Fibroblast of upper back skin (primary cell): ENCODE results near the gene STIM2.
"Not testable (repeated sequence)": the region's sequence is repeated elsewhere in the genome, so short reads cannot be mapped to it uniquely, and the experiment has no call there.

Source experiments
- DNase-seq: peaks from one replicate; pipeline ENCODE4 v3.0.0-alpha.2; 2013

The STIM2 gene

GRCh38 chr4:26958925-26959653 is 98.4 kb downstream of the STIM2 start:
- DNase-seq, result no peak

GRCh38 chr4:26959654-26960047 is 99.0 kb downstream of the STIM2 start:
- no peak for DNase-seq

DNA sequence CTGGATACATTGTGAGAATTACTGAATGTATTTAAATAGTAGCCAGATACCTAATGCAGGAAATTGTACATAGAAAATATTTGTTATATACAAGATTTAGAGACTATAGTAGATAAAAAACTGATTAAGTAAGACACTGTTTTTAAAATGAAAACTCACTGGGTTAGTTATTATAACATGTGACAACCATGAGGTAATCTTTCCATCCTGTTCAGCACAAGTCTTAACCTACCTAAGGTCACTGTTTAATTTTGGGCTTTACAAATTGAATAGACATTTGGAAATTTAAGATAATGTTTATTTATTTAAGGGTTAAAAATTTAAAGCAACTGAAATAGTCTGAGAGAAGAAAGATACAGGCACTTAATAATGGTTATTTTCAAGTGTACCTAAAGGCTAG is 102.1 kb downstream of the STIM2 start:
- DNase-seq, result no peak

DNA sequence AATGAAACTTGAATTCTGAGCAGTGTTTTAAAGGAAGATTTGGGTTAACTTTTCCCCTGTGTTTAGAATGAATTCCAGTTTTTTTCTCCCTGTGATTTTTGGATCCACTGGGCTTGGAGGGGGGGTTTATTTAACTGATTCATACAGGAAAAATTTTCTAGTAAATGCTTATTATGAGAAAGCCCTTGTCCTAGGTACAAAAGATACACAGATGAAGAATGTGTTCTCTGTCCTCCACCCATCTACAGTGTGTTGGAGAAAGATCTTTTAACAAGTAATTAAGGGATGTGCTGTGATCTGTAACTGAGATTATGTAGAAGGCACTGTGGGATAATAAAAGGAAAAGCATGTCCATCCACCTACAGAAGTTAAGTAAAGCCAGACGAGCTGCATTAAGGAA is 103.9 kb downstream of the STIM2 start:
- peak; percentile 30 for DNase-seq

- no peak for DNase-seq
Measured at GRCh38 chr4:26964994-26965393, 104.4 kb downstream of the STIM2 start.

GRCh38 chr4:26975464-26976181 is 115.0 kb downstream of the STIM2 start:
- DNase-seq, result not testable (repeated sequence)

GRCh38 chr4:26978387-26979053 is 117.9 kb downstream of the STIM2 start:
- DNase-seq, result no peak

DNA sequence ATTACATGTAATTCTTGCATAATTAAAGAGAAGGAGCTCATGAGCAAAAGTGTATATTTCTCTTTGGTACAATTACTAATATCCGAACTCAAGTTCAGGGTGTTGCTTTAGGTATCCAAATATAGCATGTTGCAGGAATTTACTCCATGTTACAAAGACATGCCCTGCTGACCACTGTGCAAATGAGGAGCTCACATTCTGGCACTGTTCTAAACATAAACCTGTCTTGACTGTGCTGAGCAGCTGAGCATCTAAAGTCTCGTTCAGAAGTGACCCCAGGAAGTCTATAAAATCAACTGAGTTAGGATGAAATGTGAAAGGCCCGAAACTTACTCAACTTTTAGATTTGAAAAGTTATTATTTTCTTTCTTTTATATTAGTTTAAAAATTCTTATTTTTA is 124.3 kb downstream of the STIM2 start:
- DNase-seq, result no peak

DNA sequence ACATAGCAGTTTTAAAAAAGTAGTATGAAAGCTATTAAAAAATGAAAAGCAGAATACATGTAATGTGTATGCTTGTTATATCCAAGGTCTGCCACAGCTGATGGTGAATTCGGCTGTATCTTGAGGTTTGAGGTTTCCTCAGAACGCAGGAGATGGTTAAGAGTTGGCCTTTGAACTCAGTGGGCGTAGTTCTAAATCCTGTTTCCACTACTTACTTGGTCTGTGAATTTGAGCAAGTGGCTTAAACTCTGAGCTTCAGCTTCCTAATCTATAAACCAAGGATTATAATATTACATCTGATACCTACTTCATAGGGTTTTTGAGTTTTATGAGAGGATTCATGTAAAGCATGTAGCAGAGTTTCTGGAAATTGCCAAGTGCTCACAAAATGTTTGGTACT is 125.2 kb downstream of the STIM2 start:
- no peak for DNase-seq

DNA sequence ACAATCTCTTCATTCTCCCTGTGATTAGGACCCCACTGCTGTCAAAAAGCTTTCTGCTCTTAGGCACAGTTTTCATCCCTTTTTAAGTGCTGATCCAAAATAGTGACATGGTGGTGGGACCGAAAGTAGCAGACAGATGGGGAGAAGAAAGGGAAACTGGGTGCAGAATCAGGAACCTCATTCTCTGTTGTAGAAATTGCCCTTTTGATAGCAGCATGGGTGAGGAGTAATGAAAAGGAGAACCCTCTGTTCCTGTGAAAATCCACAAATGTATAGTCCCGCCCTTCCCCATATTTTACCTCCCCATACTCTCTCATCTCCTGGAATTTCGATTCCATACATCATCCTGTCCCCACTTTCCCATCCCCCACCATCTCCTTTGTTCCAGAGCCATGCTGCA is 126.5 kb downstream of the STIM2 start:
- DNase-seq, result no peak

- no peak for DNase-seq
Measured at GRCh38 chr4:26991057-26991456, 130.4 kb downstream of the STIM2 start.

DNA sequence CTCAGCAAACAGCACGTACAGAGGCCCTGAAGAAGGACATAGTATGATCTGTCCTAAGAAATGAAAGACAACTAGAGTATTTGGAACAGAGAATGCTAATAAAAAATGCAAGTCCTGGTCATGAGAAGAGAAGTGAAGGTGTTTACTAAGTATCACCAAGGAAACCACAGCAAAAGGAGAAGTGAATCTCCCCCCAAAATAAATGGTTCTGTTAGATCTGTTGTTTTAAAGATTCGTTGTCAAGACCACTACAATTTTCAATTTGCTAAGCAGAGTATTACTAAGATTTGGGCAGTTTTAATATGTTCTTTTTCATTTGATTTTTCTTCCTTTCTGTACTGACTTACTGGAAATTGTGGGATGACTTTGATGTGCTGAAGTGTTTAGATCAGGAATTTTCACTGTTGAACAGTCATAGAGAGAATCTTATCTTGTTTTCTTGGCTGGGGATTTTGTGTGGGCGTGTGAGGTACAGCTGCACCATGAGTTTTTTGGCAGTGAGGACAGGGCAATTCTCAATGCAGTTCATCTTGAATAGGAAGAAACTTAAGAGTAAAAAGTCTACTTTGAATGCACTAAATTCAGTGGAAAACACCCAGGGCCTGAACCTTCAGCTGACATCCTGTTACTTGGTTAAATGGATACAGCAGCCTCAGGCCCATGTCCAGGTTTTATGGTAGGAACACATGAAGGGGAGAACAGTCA is 132.2 kb downstream of the STIM2 start:
- DNase-seq, result peak; percentile 37

GRCh38 chr4:26993539-26993938 is 132.9 kb downstream of the STIM2 start:
- no peak for DNase-seq

- no peak for DNase-seq
Measured at GRCh38 chr4:26993967-26994366, 133.3 kb downstream of the STIM2 start.

DNA sequence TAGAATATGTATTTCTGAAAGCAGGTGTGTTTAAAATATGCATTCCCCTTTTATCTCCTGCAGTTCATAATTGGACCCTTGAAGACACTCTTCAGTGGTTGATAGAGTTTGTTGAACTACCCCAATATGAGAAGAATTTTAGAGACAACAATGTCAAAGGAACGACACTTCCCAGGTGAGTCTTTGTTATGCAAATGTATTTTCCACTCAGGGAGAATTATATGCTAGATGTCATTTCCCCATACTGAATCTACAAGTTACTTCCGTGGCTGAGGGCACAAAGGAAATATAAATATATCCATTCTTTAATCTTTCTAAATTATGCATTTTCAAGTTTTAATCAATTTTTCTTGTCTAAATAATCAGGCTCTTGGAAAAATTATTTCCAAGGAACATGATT is 134.7 kb downstream of the STIM2 start:
- DNase-seq, result no peak

- no peak for DNase-seq
Measured at GRCh38 chr4:26996745-26997144, 136.1 kb downstream of the STIM2 start.

GRCh38 chr4:26999689-27000088 is 139.0 kb downstream of the STIM2 start:
- no peak for DNase-seq

DNA sequence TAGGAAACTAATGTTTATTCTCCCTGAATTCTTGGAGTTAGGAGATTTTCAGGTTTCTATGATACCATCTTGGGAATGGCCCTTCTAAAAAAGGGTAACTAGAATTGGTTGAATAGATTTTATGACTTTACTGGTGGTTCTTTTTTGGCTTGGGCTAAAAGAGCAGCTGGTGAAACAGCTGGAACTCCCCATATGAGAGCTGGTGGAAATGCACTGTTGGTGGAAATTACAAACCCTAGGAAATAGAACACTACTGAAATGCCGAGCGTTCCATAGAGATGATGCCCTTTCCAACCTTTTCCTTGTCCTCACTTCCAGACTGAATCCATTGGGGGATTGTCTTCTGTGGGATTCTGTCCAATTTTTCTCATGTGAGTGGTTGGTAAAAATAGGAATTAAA is 139.5 kb downstream of the STIM2 start:
- DNase-seq, result no peak

GRCh38 chr4:27000820-27001219 is 140.2 kb downstream of the STIM2 start:
- DNase-seq, result no peak

- DNase-seq, result no peak
Measured at GRCh38 chr4:27001398-27002164, 140.9 kb downstream of the STIM2 start.

DNA sequence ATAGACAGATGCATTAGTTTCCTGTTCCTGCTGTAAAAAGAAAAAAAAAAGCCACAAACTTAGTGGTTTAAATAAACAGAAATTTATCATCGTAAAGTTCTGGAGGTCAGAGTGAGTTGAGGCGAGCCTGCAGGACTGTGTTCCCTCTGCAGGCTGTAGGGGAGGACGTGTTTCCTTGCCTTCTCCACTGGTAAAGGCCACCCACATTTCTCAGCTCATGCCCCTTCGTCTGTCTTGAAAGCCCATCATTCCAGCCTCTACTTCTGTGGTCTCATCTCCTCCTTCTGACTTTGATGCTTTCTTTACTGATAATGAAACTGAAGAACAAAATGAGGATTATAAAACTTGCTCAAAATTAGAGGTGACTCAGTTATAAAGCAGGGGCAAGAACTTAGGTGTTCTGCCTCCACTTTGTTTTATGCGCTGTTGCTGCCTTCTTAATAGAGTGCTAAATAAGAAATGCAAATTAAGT is 143.0 kb downstream of the STIM2 start:
- DNase-seq, result peak; percentile 41

DNA sequence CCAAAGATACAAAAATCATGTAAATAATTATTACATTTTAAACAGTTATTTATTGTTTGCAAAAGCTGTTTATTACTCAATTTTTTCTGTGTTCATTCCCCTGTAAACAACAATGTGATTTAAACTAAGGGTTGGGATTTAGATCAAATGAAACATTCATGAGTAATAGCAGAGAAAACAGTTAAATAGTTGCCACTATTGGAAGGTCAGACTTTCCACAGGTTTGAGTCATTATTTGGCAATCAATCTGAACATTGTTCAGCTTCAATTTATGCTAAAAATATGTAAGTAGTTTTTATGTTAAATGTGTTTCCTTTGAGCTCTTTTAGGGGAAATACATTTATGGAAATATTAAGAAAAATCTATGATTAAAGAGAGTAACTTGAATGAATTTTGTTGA is 144.9 kb downstream of the STIM2 start:
- peak; percentile 79 for DNase-seq
